ENCODE results near the gene METTL2B. TPM values are rescaled to one million over a fixed set of nuclear protein-coding genes. Genes with fewer than 3 reads are reported as not detected.
"Not testable (repeated sequence)": the region's sequence is repeated elsewhere in the genome, so short reads cannot be mapped to it uniquely, and the experiment has no call there.

Gene METTL2B
- total RNA-seq, 1 donor from 2014 or later, result 34.2 TPM

DNA sequence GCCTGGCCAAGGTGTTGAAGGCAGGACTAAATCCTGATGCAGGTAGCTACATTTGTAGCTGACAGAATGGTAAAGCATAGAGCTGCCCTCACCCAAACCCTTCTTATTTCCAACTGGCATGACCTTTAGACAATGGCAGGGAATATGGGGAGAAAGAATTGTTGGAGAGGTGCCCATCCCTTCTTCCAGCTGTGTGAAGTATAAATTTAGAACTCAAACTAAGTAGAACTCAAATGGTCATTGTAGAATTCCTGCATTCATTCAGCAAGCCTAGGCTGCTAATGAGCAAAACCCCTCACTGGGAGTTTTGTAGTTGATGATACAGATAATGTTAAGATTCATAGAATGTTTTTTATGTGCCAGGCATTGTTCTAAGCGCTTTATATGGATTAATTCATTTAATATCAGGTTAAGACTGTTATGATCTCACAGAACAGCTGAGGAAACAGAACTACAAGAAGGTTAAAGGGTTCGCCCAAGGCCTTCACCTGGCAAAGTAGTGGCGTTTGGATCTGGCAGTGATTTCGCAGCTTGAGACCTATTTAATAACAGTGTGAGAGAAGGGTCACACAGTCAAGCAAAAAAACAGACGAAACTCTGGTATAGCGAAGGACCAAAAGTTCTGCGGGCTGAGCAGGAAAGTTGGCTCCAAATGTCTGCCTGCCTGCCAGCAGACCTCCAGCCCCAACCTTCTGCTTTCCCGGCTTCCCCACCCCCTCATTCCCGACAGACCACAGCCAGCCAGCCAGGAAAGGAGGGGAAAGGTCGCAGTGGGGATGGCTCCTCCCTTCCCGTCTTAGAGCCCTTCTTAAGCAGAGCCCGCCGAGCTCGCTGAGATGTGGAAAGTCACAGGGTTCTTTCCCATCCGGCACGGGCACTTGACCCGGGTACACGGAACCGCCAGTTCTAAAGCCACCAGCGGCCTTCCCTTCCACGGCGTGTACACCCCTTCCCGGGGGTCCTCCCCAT lies 22.4 kb upstream of the METTL2B start:
- Histone ChIP-seq H3K27me3 (ENCODE audit: control insufficient read depth, insufficient read depth, low read length) (no peaks in the 10 kb centered on the region), H3K36me3 (ENCODE audit: control insufficient read depth, insufficient read depth, low read length) (peaks cover 1% of the 10 kb centered on the region), H3K4me3 (ENCODE audit: low read depth, low read length) (no peak overlapping the region)
- no peak for TF ChIP-seq CTCF (IDR thresholded peaks at IDR 0.05; ENCODE audit: insufficient read depth, low read length, severe bottlenecking)
- FAIRE-seq (no peak), DNase-seq (ENCODE audit: low read depth) (no peak)

DNA sequence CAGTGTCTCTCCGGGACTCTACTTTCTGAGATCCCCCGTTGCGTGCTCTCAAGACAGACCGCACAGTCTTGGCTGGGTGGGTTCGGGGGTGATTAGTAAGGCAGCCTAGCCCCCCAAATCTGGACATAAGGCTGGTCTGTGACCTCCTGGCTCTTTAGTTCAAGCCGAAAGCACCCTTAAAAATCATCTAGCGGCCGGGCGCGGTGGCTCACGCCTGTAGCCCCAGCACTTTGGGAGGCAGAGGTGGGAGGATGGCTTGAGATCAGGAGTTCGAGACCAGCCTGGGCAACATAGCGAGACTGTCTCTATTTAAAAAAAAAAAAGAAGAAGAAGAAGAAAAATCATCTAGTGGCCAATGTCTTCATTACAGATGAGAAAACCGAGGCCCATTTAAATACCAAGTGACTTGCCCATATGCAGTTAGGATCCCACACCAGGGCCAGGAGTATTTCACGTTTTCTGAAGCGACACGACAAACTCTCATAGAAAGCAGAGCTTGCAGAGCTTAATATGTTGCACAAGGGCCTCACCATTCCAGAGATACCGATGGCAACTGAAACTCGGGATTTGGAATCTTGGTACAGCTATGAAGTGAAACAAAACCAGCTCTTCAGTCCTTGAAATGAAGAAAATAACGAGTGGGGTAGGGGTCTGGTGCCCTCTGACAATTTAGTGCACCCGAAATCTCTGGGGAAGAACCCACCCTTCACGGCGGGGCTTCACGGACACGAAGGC lies 21.6 kb upstream of the METTL2B start:
- no peak for DNase-seq (ENCODE audit: low read depth)
- TF ChIP-seq CTCF (IDR thresholded peaks at IDR 0.05; ENCODE audit: insufficient read depth, low read length, severe bottlenecking), result no peak
- Histone ChIP-seq H3K4me3 (ENCODE audit: low read depth, low read length) (peak overlapping the region; percentile 80), H3K36me3 (ENCODE audit: control insufficient read depth, insufficient read depth, low read length) (peaks cover 1% of the 10 kb centered on the region), H3K27me3 (ENCODE audit: control insufficient read depth, insufficient read depth, low read length) (no peaks in the 10 kb centered on the region)
- FAIRE-seq, result no peak

DNA sequence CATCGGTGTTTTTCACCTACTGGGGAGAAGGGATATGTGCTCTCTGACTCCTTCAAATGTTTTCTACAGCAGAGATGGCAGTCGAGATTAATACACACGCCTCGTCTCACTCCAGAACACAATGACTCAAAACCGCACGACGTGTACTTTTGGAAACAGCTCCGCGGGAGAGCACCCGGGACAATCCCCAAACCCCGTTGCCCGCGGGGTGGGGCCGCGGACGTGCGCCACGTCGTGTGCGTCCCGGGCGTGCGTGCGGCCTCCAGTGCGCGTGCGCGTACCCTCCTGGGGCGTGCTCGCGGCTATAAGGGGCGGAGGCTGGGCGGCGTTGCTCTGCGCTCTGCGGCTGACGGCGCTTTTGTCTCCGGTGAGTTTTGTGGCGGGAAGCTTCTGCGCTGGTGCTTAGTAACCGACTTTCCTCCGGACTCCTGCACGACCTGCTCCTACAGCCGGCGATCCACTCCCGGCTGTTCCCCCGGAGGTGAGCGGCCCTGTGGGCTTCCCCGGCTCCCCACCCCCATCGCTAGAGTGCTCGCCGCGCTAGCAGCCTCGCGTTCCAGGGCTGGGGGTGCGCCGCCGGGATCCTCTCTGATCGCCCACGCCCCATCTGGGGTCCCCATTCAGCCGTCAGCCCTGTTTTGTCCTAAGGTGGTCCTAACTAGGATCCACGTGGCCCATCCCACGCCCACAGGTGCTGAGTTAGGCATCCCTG lies 20.8 kb upstream of the METTL2B start, which contains the start of gene HILPDA:
HILPDA (plus strand) TSS at position 336 of the 712 bp plus-strand sequence. CDS start 1,391 bp downstream, outside the sequence.
- Histone ChIP-seq H3K27me3 (ENCODE audit: control insufficient read depth, insufficient read depth, low read length) (no peaks in the 10 kb centered on the region), H3K4me3 (ENCODE audit: low read depth, low read length) (peak within 1 kb of the TSS; percentile 80), H3K36me3 (ENCODE audit: control insufficient read depth, insufficient read depth, low read length) (peaks cover 1% of the 10 kb centered on the region)
- FAIRE-seq (no peak), DNase-seq (ENCODE audit: low read depth) (peak; percentile 90)
- TF ChIP-seq CTCF (IDR thresholded peaks at IDR 0.05; ENCODE audit: insufficient read depth, low read length, severe bottlenecking), result no peak

DNA sequence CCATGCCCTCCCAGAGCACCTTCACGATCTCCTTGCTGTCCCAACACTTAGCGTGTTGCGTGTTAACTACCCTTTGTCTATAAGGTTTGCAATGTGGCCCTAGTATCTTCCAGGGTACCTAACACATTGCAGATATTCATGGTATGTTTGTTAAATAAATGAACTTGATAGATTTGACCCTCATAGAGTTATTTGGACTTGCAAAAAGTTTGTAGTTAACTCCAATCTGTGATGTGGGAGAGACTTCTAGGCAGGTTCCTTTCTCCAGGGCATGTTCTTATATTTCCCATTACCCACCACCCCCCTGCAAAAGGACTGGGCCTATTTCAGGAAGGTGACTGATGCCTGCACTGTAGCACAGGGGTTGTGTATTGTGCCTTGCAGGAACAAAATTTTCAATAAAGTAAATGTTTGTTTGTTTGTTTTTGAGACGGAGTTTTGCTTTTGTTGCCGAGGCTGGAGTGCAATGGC lies 20.3 kb upstream of the METTL2B start:
- TF ChIP-seq CTCF (IDR thresholded peaks at IDR 0.05; ENCODE audit: insufficient read depth, low read length, severe bottlenecking), result no peak
- FAIRE-seq (no peak), DNase-seq (ENCODE audit: low read depth) (peak; percentile 23)
- no peaks in the 10 kb centered on the region for H3K27me3 ChIP-seq (ENCODE audit: control insufficient read depth, insufficient read depth, low read length)
- H3K36me3 ChIP-seq (ENCODE audit: control insufficient read depth, insufficient read depth, low read length), result peaks cover 1% of the 10 kb centered on the region
- peak overlapping the region; percentile 80 for H3K4me3 ChIP-seq (ENCODE audit: low read depth, low read length)

- peak overlapping the region; percentile 80 for H3K4me3 ChIP-seq (ENCODE audit: low read depth, low read length)
- not testable (repeated sequence) for FAIRE-seq; H3K27me3 ChIP-seq (ENCODE audit: control insufficient read depth, insufficient read depth, low read length); H3K36me3 ChIP-seq (ENCODE audit: control insufficient read depth, insufficient read depth, low read length)
- peak; percentile 81 for DNase-seq (ENCODE audit: low read depth)
These were observed 19.2 kb upstream of the METTL2B start for GRCh38 chr7:128457385-128457784.
